Activated naive CD4-positive, alpha-beta T cell treated with anti-CD3 and anti-CD28 coated beads, Interleukin-2, amount 50 U/mL, for 16 hours (primary cell): Measurements from ENCODE around the gene ACAD9.

Source experiments
- DNase-seq: peaks from one replicate; pipeline ENCODE4 v3.0.0-alpha.2; 2020

ACAD9 gene

GRCh38 chr3:128942161-128942952 is 62.9 kb downstream of the ACAD9 start:
- no peak for DNase-seq

- no peak for DNase-seq
Measured at GRCh38 chr3:128945041-128945877, 65.8 kb downstream of the ACAD9 start.

DNA sequence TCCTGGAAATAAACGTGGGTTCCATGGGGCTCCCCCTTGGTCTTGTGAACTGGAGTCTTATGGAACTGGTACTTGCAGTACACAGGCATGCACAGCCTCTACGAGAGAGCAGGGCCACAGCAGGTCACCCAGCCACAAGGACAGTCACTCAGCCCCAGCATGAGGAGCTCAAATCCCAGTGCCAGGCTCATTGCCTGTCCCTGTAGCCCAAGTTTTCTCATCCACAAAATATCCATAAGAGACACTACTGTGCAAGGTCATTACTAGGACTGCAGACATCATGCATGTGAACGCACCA is 66.4 kb downstream of the ACAD9 start:
- no peak for DNase-seq

- no peak for DNase-seq
Measured at GRCh38 chr3:128946411-128946810, 67.0 kb downstream of the ACAD9 start.

DNA sequence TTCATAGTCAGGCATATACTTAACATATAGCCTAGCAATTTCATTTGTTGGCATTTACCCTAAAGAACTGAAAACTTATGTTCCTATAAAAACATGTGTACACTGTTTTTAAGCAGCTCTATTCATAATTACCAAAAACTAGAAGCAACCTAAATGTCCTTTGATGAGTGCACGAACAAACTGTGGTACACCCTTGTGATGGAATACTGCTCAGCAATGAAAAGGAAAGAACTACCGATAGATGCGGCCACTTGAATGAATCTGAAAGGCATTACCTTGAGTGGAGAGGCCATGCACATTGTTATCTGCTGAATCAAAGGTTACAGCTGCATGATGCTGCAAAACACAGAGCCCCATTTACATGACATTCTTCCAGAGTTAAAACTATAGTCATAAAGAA is 69.7 kb downstream of the ACAD9 start:
- no peak for DNase-seq

- no peak for DNase-seq
Measured at GRCh38 chr3:128950223-128950938, 71.0 kb downstream of the ACAD9 start.

DNA sequence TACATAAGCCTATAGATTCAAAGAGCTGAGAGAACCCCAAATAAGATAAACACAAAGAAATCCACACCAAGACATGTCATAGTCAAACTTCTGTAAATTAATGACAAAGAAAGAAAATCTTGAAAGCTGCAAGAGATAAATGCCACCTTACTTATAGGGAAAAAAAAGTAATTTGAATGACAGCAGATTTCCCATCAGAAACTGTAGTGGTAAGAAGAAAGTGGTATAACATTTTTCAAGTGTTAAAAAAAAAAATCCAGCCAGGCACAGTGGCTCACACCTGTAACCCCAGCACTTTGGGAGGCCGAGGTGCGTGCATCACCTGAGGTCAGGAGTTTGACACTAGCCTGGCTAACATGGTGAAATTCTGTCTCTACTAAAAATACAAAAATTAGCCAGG is 77.0 kb downstream of the ACAD9 start:
- no peak for DNase-seq
